Thyroid gland (tissue), 4 donors: Measurements from ENCODE around the gene GATD1. TPM values are rescaled to one million over a fixed set of nuclear protein-coding genes. Genes with fewer than 3 reads are reported as not detected.
"Not testable (repeated sequence)": the region's sequence is repeated elsewhere in the genome, so short reads cannot be mapped to it uniquely, and the experiment has no call there.

ENCODE experiments used
- DNase-seq, 2 donors: peaks; one replicate each; pipeline ENCODE4 v3.0.0-alpha.2; 2019
- H3K27ac ChIP-seq, 3 donors: fragments of 200-600 bp; sonication (generic); 1 replicate in 2 of 3; 2 replicates in 1 of 3; pipeline ENCODE4 v1.5.1; 2016 to 2019; ENCODE audit warnings: mild to moderate bottlenecking in 1 of 3, moderate library complexity in 1 of 3
- H3K27me3 ChIP-seq: fragments of 200-600 bp; sonication (generic); one replicate; pipeline ENCODE4 v1.5.1; 2019
- H3K36me3 ChIP-seq, 2 donors: fragments of 200-600 bp; sonication (generic); one replicate each; pipeline ENCODE4 v1.5.1; 2016 to 2019
- H3K4me1 ChIP-seq, 2 donors: fragments of 200-600 bp; sonication (generic); one replicate each; pipeline ENCODE4 v1.5.1; 2017 to 2019
- H3K4me3 ChIP-seq, 3 donors: fragments of 200-600 bp; sonication (generic); replicated peaks in 1 of 3; 1 replicate in 2 of 3; 2 replicates in 1 of 3; pipeline ENCODE4 v1.5.1; 2016; ENCODE audit warnings: mild to moderate bottlenecking in 1 of 3
- H3K9me3 ChIP-seq: fragments of 200-600 bp; sonication (generic); one replicate; pipeline ENCODE4 v1.5.1; 2017
- POLR2A ChIP-seq, 2 donors: fragments of 450-650 bp; IDR thresholded peaks; one replicate each; pipeline ENCODE4 v1.6.1; 2017; ENCODE audit warnings: antibody characterized with exemption in 2 of 2, mild to moderate bottlenecking in 2 of 2, moderate library complexity in 1 of 2
- WGBS, 2 donors: methylation state at CpG; one replicate each; pipeline ENCODE4 v1.1.5; 2017; 5-methylcytosine and 5-hydroxymethylcytosine counted together
- intact Hi-C: fragments of 100-400 bp; cut with DNase I; formaldehyde crosslinking; loops from one replicate; pipeline ENCODE4 v1.15.1; 2023
- total RNA-seq, 4 donors: library from RNA; depleted of rRNA; stranded (reverse); fragments of >200 nt; gene quantifications; one replicate each; pipeline ENCODE4 v1.2.3, GENCODE V29; 2016
- TF ChIP-seq, protein P1 (sequence below), 6 experiments: fragments of 200-600 bp in 3 of 6; fragments of 450-650 bp in 3 of 6; sonication (generic) in 3 of 6; IDR thresholded peaks; one replicate each; pipeline ENCODE4 v1.5.1; 2016 to 2019; ENCODE audit warnings: antibody characterized with exemption in 6 of 6, mild to moderate bottlenecking in 2 of 6, inconsistent platforms in 1 of 6, moderate library complexity in 1 of 6

Gene GATD1
- total RNA-seq, 4 donors from 2014 or later = 27.4 to 47.6 (median 35.5) TPM

DNA sequence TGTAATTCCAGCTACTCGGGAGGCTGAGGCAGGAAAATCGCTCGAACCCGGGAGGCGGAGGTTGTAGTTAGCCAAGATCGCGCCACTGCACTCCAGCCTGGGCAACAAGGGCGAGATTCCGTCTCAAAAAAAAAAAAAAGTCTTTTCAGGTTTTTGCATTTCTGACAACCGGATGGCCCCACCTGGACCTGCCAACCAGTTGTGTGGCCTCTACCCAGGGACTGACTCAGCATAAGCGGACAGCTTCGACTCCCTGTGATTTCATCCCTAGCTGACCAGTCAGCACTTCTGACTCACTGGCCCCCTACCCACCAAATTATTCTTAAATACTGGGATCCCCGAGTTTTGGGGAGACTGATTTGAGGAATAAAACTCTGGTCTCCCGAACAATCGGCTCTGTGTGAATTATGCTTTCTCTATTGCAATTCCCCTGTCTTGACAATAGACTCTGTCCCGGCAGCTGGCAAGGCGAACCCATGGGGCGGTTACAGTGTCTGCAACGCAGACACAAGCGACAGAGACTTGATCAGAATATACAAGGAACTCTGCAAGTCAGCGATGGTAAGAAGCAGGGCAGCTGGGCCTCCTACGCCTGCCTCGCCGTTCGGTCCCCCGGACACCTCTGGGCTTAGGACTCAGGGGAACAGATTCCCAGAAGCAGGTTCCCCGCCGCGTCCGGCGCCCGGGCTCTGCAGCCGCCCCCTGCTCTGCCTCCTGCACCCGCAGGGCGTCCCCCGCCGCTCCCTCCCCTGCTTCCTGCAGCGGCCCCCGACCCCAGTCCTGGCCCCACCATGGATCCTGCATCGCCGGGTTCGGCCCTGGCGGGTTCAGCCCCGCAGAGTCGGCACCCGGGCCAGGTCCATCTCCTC, 30.8 kb downstream of the GATD1 start:
- Histone ChIP-seq H3K4me3 (peak overlapping the region; percentile 11 to 99 (median 94)), H3K4me1 (peaks cover 23 to 27% of the 10 kb centered on the region in 2 donors), H3K27ac (peak overlapping the region in 2 of 3 donors; percentile 26 to 88), H3K9me3 (no peaks in the 10 kb centered on the region), H3K36me3 (no peaks in the 10 kb centered on the region), H3K27me3 (no peaks in the 10 kb centered on the region)
- 52 to 55% methylated on average over 21 to 22 of the region's 46 CpGs for WGBS, 2 donors
- peak in 1 of 2 donors; percentile 35 for DNase-seq
- intact Hi-C loops = no loop called here
- TF ChIP-seq POLR2A (IDR thresholded peaks at IDR 0.05) = no peak
- TF ChIP-seq, protein P1, sequence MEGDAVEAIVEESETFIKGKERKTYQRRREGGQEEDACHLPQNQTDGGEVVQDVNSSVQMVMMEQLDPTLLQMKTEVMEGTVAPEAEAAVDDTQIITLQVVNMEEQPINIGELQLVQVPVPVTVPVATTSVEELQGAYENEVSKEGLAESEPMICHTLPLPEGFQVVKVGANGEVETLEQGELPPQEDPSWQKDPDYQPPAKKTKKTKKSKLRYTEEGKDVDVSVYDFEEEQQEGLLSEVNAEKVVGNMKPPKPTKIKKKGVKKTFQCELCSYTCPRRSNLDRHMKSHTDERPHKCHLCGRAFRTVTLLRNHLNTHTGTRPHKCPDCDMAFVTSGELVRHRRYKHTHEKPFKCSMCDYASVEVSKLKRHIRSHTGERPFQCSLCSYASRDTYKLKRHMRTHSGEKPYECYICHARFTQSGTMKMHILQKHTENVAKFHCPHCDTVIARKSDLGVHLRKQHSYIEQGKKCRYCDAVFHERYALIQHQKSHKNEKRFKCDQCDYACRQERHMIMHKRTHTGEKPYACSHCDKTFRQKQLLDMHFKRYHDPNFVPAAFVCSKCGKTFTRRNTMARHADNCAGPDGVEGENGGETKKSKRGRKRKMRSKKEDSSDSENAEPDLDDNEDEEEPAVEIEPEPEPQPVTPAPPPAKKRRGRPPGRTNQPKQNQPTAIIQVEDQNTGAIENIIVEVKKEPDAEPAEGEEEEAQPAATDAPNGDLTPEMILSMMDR (IDR thresholded peaks at IDR 0.05) = no peak

DNA sequence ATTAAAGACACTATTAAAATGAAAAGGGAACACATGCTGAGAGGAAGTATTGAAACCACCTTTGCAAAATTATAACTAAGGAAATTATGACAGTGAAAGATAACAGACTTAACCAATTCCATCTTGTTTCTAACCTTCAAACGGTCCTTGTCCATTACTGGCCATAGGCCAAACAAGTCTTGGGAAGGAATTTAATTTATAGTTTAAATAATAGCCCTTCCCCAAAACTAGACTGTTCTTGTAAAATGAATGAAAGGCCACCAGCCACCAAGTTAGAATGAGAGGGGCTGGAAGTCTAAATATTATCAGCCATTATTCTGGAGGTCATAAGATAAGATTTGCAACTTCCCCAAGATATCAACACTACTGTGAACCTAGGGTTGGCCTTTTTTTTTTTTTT, 31.9 kb downstream of the GATD1 start:
- no peaks in the 10 kb centered on the region for H3K36me3 ChIP-seq
- H3K27ac ChIP-seq = no peak overlapping the region
- H3K4me3 ChIP-seq = no peak overlapping the region
- intact Hi-C loops = no loop called here
- 31 to 43% methylated on average over 1 of the region's 1 CpG for WGBS, 2 donors
- H3K9me3 ChIP-seq = no peaks in the 10 kb centered on the region
- no peak for TF ChIP-seq POLR2A (IDR thresholded peaks at IDR 0.05)
- TF ChIP-seq, protein P1 (IDR thresholded peaks at IDR 0.05) = no peak
- no peak for DNase-seq
- no peaks in the 10 kb centered on the region for H3K27me3 ChIP-seq
- peaks cover 23 to 27% of the 10 kb centered on the region in 2 donors for H3K4me1 ChIP-seq

DNA sequence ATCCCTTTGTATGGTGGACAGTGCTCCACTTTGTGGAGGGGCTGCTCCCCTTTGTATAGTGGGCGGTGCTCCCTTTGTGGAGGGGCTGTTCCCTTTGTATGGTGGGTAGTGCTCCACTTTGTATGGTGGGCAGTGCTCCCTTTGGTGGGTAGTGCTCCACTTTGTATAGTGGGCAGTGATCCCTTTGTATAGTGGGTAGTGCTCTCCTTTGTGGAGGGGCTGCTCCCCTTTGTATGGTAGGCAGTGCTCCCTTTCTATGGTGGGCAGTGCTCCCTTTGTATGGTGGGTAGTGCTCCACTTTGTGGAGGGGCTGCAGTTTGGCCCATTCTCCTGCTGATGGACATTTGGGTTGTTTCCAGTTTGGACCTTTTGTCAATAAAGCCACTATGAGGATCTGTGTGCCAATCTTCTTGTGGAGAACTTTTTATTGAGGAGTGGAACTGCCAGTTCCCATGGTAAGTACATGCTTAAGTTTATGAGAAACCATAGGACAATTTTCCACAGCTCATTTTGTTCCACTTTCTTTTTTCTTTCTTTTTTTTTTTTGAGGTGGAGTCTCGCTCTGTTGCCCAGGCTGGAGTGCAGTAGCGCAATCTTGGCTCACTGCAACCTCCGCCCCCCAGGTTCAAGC, 34.6 kb downstream of the GATD1 start:
- WGBS, 2 donors = 86 to 92% methylated on average over 4 of the region's 4 CpGs
- Histone ChIP-seq H3K9me3 (no peaks in the 10 kb centered on the region), H3K27ac (no peak overlapping the region), H3K27me3 (no peaks in the 10 kb centered on the region), H3K4me3 (no peak overlapping the region), H3K4me1 (peaks cover 7 to 9% of the 10 kb centered on the region in 2 donors), H3K36me3 (no peaks in the 10 kb centered on the region)
- DNase-seq = no peak
- intact Hi-C loops = no loop called here
- no peak for TF ChIP-seq POLR2A (IDR thresholded peaks at IDR 0.05)
- TF ChIP-seq, protein P1 (IDR thresholded peaks at IDR 0.05) = no peak

DNA sequence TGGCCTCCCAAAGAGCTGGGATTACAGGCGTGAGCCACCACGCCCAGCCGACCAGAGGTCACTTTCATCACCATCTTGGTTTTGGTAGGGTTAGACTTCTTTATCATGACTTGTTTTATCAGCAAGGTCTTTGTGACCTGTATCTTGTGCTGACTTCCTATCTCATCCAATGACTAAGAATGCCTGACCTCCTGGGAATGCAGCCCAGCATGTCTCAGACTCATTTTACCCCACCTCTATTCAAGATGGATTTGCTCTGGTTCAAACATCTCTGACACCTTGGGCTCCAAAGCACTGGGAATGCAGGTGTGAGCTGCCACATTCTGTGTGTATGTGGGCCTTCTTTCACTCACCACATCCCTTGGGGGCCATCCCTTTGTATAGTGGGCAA, 35.1 kb downstream of the GATD1 start:
- no peak for DNase-seq
- Histone ChIP-seq H3K4me3 (no peak overlapping the region), H3K36me3 (no peaks in the 10 kb centered on the region), H3K9me3 (no peaks in the 10 kb centered on the region), H3K4me1 (peaks cover 7 to 9% of the 10 kb centered on the region in 2 donors), H3K27ac (no peak overlapping the region), H3K27me3 (no peaks in the 10 kb centered on the region)
- intact Hi-C loops = no loop called here
- TF ChIP-seq, protein P1 (IDR thresholded peaks at IDR 0.05) = no peak
- TF ChIP-seq POLR2A (IDR thresholded peaks at IDR 0.05) = no peak
- 90 to 92% methylated on average over 3 of the region's 3 CpGs for WGBS, 2 donors

DNA sequence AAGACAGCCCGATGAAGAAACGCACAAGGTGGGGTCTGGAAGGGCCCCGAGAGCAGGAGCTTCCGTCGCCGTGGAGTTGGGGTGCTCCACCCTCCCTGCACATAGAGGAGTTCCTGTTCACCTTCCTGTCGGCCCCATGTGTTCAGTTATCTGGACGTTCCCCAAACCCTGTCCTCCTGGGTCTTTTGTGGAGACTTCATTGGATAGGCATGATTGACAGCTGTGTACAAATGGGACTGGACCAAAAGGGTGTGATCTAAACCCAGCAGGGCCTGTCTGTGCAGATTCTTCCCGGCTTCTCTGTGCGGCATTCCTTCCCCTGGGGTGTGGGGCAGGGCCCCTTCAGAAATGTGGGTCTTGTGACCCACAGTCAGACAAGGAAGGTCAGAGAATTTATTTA, 39.4 kb downstream of the GATD1 start:
- H3K27me3 ChIP-seq, H3K9me3 ChIP-seq, H3K27ac ChIP-seq: not testable (repeated sequence)

More for the DNA sequence above, 39.4 kb downstream of the GATD1 start:
- H3K36me3 ChIP-seq, H3K4me1 ChIP-seq, H3K4me3 ChIP-seq, DNase-seq, intact Hi-C loops: not testable (repeated sequence)
- 48 to 61% methylated on average over 10 of the region's 10 CpGs for WGBS, 2 donors
